K562 (cell line): ENCODE data around the gene RASL12. TPM values are rescaled to one million over a fixed set of nuclear protein-coding genes. Genes with fewer than 3 reads are reported as not detected.
A peak's percentile ranks its signal among the peaks of the same experiment; 100 is the strongest.

Experiments
- CXXC5 ChIP-seq: fragments of 250-450 bp; sonication (Bioruptor Pico); IDR thresholded peaks from 2 replicates; pipeline ENCODE4 v1.8.0; 2022; ENCODE audit warnings: inconsistent platforms, mild to moderate bottlenecking, moderate library complexity
- FOXA3 ChIP-seq, 2 experiments: fragments of 450-650 bp in 1 of 2; sonication (generic) in 1 of 2; formaldehyde crosslinking; IDR thresholded peaks in 1 of 2; conservative IDR thresholded peaks in 1 of 2; 2 replicates each; pipeline versions ENCODE4 v1.4.0 to v1.8.0; 2020 to 2022; ENCODE audit warnings: mild to moderate bottlenecking in 2 of 2, missing genetic modification reagents in 1 of 2
- GABPB1 ChIP-seq: sonication (generic); formaldehyde crosslinking; IDR thresholded peaks from 2 replicates; pipeline ENCODE4 v1.8.0; 2022; ENCODE audit warnings: mild to moderate bottlenecking, missing genetic modification reagents
- MEIS2 ChIP-seq: fragments of 450-650 bp; IDR thresholded peaks from 2 replicates; pipeline ENCODE4 v1.6.1; 2014; ENCODE audit warnings: mild to moderate bottlenecking; ENCODE audit not compliant: partially characterized antibody
- NFXL1 ChIP-seq: fragments of 450-650 bp; formaldehyde crosslinking; IDR thresholded peaks from 2 replicates; pipeline ENCODE4 v1.4.0; 2021; ENCODE audit warnings: mild to moderate bottlenecking
- PML ChIP-seq: IDR thresholded peaks from 2 replicates; pipeline ENCODE4 v1.6.1; 2012; ENCODE audit warnings: low read length, inconsistent platforms
- RAD21 ChIP-seq, 2 experiments: fragments of 250-450 bp in 1 of 2; fragments of 450-650 bp in 1 of 2; sonication (Bioruptor Pico) in 1 of 2; formaldehyde crosslinking in 1 of 2; IDR thresholded peaks in 1 of 2; conservative IDR thresholded peaks in 1 of 2; 2 replicates each; pipeline versions ENCODE4 v1.4.0 to v1.8.0; 2020 to 2022; ENCODE audit warnings: mild to moderate bottlenecking in 2 of 2, moderate library complexity in 1 of 2
- RNF2 ChIP-seq: sonication (generic); IDR thresholded peaks from 2 replicates; pipeline ENCODE4 v1.6.1; 2016
- SMARCC2 ChIP-seq: fragments of 450-650 bp; IDR thresholded peaks from 2 replicates; pipeline ENCODE4 v1.6.1; 2017; ENCODE audit warnings: antibody characterized with exemption, moderate library complexity, mild to moderate bottlenecking, low read depth
- SMC3 ChIP-seq: conservative IDR thresholded peaks from 2 replicates; pipeline ENCODE4 v1.6.1; 2011; ENCODE audit warnings: low read depth, low read length, improper control_type of control experiment; ENCODE audit not compliant: insufficient read depth
- ZNF232 ChIP-seq: sonication (generic); formaldehyde crosslinking; IDR thresholded peaks from 2 replicates; pipeline ENCODE4 v1.8.0; 2022; ENCODE audit warnings: mild to moderate bottlenecking, missing genetic modification reagents
- ZNF57 ChIP-seq: fragments of 450-650 bp; formaldehyde crosslinking; IDR thresholded peaks from 2 replicates; pipeline ENCODE4 v1.4.0; 2020; ENCODE audit warnings: mild to moderate bottlenecking, moderate library complexity
- polyA plus RNA-seq, 8 experiments: library from polyadenylated mRNA; depleted of rRNA in 4 of 8; stranded (reverse) in 5 of 8; unstranded in 3 of 8; fragments of >200 nt; fragmentation: Nextera tagmentation in 2 of 8; fragmentation: Illumina TruSeq in 1 of 8; extraction: Ambion mirVana in 2 of 8; extraction: Trizol in 1 of 8; gene quantifications; 2 replicates each; pipeline versions ENCODE4 v1.2.1 to v1.2.3, GENCODE V29; 2011 to 2014; ENCODE audit warnings: inconsistent platforms in 1 of 8, missing spikeins in 1 of 8
- total RNA-seq, 7 experiments: library from RNA; depleted of rRNA in 6 of 7; stranded (reverse); fragments of >200 nt in 6 of 7; fragmentation: Illumina TruSeq in 2 of 7; extraction: Trizol in 2 of 7; gene quantifications; 2 replicates each; pipeline versions ENCODE4 v1.2.1 to v1.2.3, GENCODE V29; 2011 to 2021; ENCODE audit warnings: low replicate concordance in 1 of 7
- TF ChIP-seq, protein P1 (sequence below), 2 experiments: fragments of 450-650 bp; formaldehyde crosslinking in 1 of 2; IDR thresholded peaks; 2 replicates each; pipeline versions ENCODE4 v1.4.0 to v1.6.1; 2014 to 2020; ENCODE audit warnings: mild to moderate bottlenecking in 2 of 2, borderline replicate concordance in 1 of 2, low read depth in 1 of 2
- TF ChIP-seq, protein P2 (sequence below), 2 experiments: fragments of 450-650 bp; IDR thresholded peaks; 2 replicates each; pipeline ENCODE4 v1.6.1; 2016
- TF ChIP-seq, protein P3 (sequence below), 3 experiments: IDR thresholded peaks in 2 of 3; conservative IDR thresholded peaks in 1 of 3; 2 replicates each; pipeline ENCODE4 v1.5.1; 2011 to 2012; ENCODE audit warnings: low read length in 3 of 3, mild to moderate bottlenecking in 3 of 3, control low read depth in 2 of 3, improper control_type of control experiment in 1 of 3, inconsistent platforms in 1 of 3, low read depth in 1 of 3, mixed read lengths in 1 of 3, moderate library complexity in 1 of 3; ENCODE audit not compliant: insufficient read depth in 2 of 3

The RASL12 gene
- total and polyA plus RNA-seq, 9 of the 15 experiments (the other 6 are each of a cell fraction or from before 2014, with no cell fraction given): not detected

DNA sequence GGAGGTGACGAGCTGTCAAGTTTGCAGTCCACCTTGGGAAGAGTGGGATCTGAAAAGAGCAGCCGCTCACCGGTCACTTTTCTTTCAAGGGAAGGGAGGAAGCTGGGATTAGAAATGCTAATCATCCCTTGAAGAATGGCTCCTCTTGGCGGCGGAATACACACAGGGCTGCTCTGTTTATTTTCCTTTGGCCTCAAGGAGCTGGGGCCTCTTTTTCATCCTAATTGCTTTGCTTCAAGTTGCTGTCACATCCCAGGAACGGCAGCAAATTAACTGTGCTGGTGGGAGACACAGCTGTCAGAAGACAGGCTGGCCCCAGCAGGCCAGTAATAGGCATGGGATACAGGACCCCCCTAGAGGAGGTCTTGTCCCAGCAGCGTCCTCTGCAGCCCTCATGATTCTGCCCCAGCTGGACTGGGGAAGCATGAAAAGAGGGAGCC is 15.5 kb upstream of the RASL12 start (continued):
- TF ChIP-seq, protein P1, sequence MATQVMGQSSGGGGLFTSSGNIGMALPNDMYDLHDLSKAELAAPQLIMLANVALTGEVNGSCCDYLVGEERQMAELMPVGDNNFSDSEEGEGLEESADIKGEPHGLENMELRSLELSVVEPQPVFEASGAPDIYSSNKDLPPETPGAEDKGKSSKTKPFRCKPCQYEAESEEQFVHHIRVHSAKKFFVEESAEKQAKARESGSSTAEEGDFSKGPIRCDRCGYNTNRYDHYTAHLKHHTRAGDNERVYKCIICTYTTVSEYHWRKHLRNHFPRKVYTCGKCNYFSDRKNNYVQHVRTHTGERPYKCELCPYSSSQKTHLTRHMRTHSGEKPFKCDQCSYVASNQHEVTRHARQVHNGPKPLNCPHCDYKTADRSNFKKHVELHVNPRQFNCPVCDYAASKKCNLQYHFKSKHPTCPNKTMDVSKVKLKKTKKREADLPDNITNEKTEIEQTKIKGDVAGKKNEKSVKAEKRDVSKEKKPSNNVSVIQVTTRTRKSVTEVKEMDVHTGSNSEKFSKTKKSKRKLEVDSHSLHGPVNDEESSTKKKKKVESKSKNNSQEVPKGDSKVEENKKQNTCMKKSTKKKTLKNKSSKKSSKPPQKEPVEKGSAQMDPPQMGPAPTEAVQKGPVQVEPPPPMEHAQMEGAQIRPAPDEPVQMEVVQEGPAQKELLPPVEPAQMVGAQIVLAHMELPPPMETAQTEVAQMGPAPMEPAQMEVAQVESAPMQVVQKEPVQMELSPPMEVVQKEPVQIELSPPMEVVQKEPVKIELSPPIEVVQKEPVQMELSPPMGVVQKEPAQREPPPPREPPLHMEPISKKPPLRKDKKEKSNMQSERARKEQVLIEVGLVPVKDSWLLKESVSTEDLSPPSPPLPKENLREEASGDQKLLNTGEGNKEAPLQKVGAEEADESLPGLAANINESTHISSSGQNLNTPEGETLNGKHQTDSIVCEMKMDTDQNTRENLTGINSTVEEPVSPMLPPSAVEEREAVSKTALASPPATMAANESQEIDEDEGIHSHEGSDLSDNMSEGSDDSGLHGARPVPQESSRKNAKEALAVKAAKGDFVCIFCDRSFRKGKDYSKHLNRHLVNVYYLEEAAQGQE (IDR thresholded peaks at IDR 0.05; ENCODE audit: borderline replicate concordance): peak; percentile 56; the same call in 1 of the 2 replicates
- TF ChIP-seq, protein P1 (CRISPR knock-in tag; IDR thresholded peaks at IDR 0.05; ENCODE audit: low read depth): no peak
- TF ChIP-seq FOXA3 (CRISPR knock-in tag; conservative IDR thresholded peaks at IDR 0.05 in 1 of 2, IDR thresholded peaks at IDR 0.05 in 1 of 2) (no peak), SMC3 (0 out of 2 replicates have a peak, but pooled peaks have one; percentile 34), SMARCC2 (no peak), GABPB1 (CRISPR knock-in tag) (no peak), RNF2 (no peak), MEIS2 (no peak), NFXL1 (no peak), RAD21 (CRISPR knock-in tag; conservative IDR thresholded peaks at IDR 0.05 in 1 of 2, IDR thresholded peaks at IDR 0.05 in 1 of 2) (peak; percentile 46 to 67), PML (no peak), ZNF57 (CRISPR knock-in tag) (no peak), CXXC5 (CRISPR knock-in tag) (no peak), ZNF232 (CRISPR knock-in tag) (no peak)
- TF ChIP-seq, protein P2, sequence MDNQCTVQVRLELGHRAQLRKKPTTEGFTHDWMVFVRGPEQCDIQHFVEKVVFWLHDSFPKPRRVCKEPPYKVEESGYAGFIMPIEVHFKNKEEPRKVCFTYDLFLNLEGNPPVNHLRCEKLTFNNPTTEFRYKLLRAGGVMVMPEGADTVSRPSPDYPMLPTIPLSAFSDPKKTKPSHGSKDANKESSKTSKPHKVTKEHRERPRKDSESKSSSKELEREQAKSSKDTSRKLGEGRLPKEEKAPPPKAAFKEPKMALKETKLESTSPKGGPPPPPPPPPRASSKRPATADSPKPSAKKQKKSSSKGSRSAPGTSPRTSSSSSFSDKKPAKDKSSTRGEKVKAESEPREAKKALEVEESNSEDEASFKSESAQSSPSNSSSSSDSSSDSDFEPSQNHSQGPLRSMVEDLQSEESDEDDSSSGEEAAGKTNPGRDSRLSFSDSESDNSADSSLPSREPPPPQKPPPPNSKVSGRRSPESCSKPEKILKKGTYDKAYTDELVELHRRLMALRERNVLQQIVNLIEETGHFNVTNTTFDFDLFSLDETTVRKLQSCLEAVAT (IDR thresholded peaks at IDR 0.05): no peak
- TF ChIP-seq, protein P3, sequence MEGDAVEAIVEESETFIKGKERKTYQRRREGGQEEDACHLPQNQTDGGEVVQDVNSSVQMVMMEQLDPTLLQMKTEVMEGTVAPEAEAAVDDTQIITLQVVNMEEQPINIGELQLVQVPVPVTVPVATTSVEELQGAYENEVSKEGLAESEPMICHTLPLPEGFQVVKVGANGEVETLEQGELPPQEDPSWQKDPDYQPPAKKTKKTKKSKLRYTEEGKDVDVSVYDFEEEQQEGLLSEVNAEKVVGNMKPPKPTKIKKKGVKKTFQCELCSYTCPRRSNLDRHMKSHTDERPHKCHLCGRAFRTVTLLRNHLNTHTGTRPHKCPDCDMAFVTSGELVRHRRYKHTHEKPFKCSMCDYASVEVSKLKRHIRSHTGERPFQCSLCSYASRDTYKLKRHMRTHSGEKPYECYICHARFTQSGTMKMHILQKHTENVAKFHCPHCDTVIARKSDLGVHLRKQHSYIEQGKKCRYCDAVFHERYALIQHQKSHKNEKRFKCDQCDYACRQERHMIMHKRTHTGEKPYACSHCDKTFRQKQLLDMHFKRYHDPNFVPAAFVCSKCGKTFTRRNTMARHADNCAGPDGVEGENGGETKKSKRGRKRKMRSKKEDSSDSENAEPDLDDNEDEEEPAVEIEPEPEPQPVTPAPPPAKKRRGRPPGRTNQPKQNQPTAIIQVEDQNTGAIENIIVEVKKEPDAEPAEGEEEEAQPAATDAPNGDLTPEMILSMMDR (IDR thresholded peaks at IDR 0.05 in 2 of 3, conservative IDR thresholded peaks at IDR 0.05 in 1 of 3; ENCODE audit: insufficient read depth in 2 of 3, low read depth in 1 of 3, low read length in 3 of 3): peak; percentile 31 to 59 (median 32); a peak in 5 of 6 replicates
